Loucy (cell line): Measurements from ENCODE around the gene ACTR5.
A peak's percentile ranks its signal among the peaks of the same experiment; 100 is the strongest.

Source experiments
- H2AFZ ChIP-seq: fragments of 200-600 bp; sonication (generic); 2 replicates; pipeline ENCODE4 v1.6.0; 2016; ENCODE audit warnings: antibody characterized with exemption, mild to moderate bottlenecking, low read length, moderate library complexity
- H3F3A ChIP-seq: fragments of 200-600 bp; 2 replicates; pipeline ENCODE4 v1.6.0; 2016; ENCODE audit warnings: antibody characterized with exemption, low read depth, mild to moderate bottlenecking
- H3K27me3 ChIP-seq: fragments of 200-600 bp; sonication (generic); 2 replicates; pipeline ENCODE4 v1.6.1; 2014; ENCODE audit warnings: low read length, mild to moderate bottlenecking; ENCODE audit not compliant: insufficient read depth, poor library complexity, severe bottlenecking
- H3K36me3 ChIP-seq: fragments of 200-600 bp; sonication (generic); 2 replicates; pipeline ENCODE4 v1.6.1; 2016; ENCODE audit warnings: low read length; ENCODE audit not compliant: insufficient read depth
- H3K4me1 ChIP-seq: fragments of 200-600 bp; sonication (generic); 2 replicates; pipeline ENCODE4 v1.5.1; 2014; ENCODE audit warnings: low read length, mild to moderate bottlenecking; ENCODE audit not compliant: insufficient read depth, poor library complexity, severe bottlenecking
- H3K4me2 ChIP-seq: fragments of 200-600 bp; sonication (generic); 2 replicates; pipeline ENCODE4 v1.6.0; 2014; ENCODE audit warnings: antibody characterized with exemption, low read length, low read depth, mild to moderate bottlenecking; ENCODE audit not compliant: poor library complexity, severe bottlenecking
- H3K4me3 ChIP-seq: fragments of 200-600 bp; sonication (generic); 2 replicates; pipeline ENCODE4 v1.5.1; 2014; ENCODE audit warnings: low read length, mild to moderate bottlenecking, mixed read lengths; ENCODE audit not compliant: poor library complexity, severe bottlenecking
- H3K79me2 ChIP-seq: fragments of 200-600 bp; sonication (generic); 2 replicates; pipeline ENCODE4 v1.6.1; 2014; ENCODE audit warnings: low read length; ENCODE audit not compliant: insufficient read depth
- H3K9ac ChIP-seq: fragments of 200-600 bp; sonication (generic); 2 replicates; pipeline ENCODE4 v1.6.0; 2014; ENCODE audit warnings: mild to moderate bottlenecking, low read depth, low read length, moderate library complexity; ENCODE audit not compliant: poor library complexity, severe bottlenecking
- H3K9me2 ChIP-seq: fragments of 200-600 bp; sonication (generic); replicated peaks from 2 replicates; pipeline ENCODE4 v1.6.1; 2016; ENCODE audit warnings: low read depth, low read length, mixed read lengths
- H3K9me3 ChIP-seq: fragments of 200-600 bp; sonication (generic); 2 replicates; pipeline ENCODE4 v1.6.1; 2014; ENCODE audit warnings: mild to moderate bottlenecking, antibody characterized with exemption, low read length, low read depth; ENCODE audit not compliant: insufficient read depth
- H4K20me1 ChIP-seq: fragments of 200-600 bp; sonication (generic); 2 replicates; pipeline ENCODE4 v1.6.0; 2014; ENCODE audit warnings: antibody characterized with exemption, low read length, mild to moderate bottlenecking; ENCODE audit not compliant: insufficient read depth, poor library complexity, severe bottlenecking
- CTCF ChIP-seq: fragments of 200-600 bp; sonication (generic); conservative IDR thresholded peaks from 2 replicates; pipeline ENCODE4 v1.5.1; 2014; ENCODE audit warnings: mild to moderate bottlenecking, antibody characterized with exemption, low read length
- EZH2phosphoT487 ChIP-seq: fragments of 200-600 bp; IDR thresholded peaks from 2 replicates; pipeline ENCODE4 v1.6.1; 2018; ENCODE audit warnings: antibody characterized with exemption, mild to moderate bottlenecking, moderate library complexity, borderline replicate concordance

ACTR5 gene

DNA sequence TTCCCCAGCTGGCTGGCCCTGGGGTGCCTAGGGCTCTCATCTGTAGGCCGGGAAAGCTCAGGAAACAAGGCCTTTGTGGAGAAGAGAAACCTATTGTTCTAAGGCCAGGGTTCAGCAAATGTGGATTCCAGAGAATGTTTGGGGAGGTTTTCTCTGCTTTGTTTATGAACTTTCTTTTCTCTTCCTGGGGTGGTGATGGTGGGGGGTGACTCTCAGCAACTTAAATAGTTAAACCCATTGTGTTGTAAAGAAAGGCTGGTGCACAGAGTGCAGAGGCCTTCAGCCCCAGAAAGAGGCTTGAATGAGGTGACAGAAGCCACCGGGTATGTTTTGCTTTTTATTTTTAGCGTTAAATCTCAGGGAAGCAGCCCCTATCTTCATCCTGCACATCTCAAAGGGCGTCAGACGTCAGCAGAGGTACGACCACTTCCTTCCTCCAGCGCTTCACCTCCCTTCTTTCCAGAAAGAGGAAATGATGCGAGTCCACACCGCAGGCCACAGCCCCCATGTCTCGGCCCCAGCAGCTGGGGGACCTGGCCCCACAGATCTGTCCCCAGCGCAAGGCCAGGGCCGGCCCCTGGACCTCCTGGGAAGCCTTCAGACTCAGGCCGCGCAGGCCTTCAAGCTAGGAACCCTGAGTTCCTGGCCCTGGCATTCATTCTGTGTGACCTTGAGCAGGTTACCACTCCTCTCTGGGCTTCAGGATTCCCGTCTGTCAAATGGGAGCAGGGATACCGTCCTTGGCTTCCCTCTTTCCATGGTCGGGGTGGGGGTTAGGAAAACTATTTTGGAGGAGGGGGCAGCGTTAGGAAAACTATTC lies 56.6 kb downstream of the ACTR5 start:
- H3K4me3 ChIP-seq: peak overlapping the region; percentile 81
- H2AFZ ChIP-seq: peak overlapping the region; percentile 36; the same call in 1 of the 2 replicates

GRCh38 chr20:38805502-38805957 lies 57.3 kb downstream of the ACTR5 start, which contains the start of gene PPP1R16B:
Gene PPP1R16B (plus strand): TSS chr20:38805697. CDS start chr20:38835926, 30,229 bp downstream.
- H3K9me2 ChIP-seq: no peaks in the 10 kb centered on the region
- H3F3A ChIP-seq: peaks cover 9% of the 10 kb centered on the region
- H3K9ac ChIP-seq: peak within 1 kb of the TSS; percentile 73
- H3K9me3 ChIP-seq: no peaks in the 10 kb centered on the region
- peak within 1 kb of the TSS; percentile 84 for H3K4me2 ChIP-seq
- TF ChIP-seq CTCF (no peak), EZH2phosphoT487 (no peak)
- H3K79me2 ChIP-seq: peaks cover 38% of the 10 kb centered on the region
- peak within 1 kb of the TSS; percentile 81 for H3K4me3 ChIP-seq
- H3K36me3 ChIP-seq: no peaks in the 10 kb centered on the region
- no peaks in the 10 kb centered on the region for H3K27me3 ChIP-seq
- peaks cover 13% of the 10 kb centered on the region for H4K20me1 ChIP-seq
- peak within 1 kb of the TSS; percentile 68 for H2AFZ ChIP-seq
- H3K4me1 ChIP-seq: peaks cover 45% of the 10 kb centered on the region

More for the DNA sequence above, 56.6 kb downstream of the ACTR5 start:
- Histone ChIP-seq H3K9me3 (no peaks in the 10 kb centered on the region), H3K9me2 (no peaks in the 10 kb centered on the region), H4K20me1 (peaks cover 13% of the 10 kb centered on the region), H3K4me2 (peak overlapping the region; percentile 84), H3F3A (peaks cover 9% of the 10 kb centered on the region), H3K27me3 (no peaks in the 10 kb centered on the region), H3K9ac (peak overlapping the region; percentile 73), H3K36me3 (no peaks in the 10 kb centered on the region), H3K79me2 (peaks cover 32% of the 10 kb centered on the region), H3K4me1 (peaks cover 43% of the 10 kb centered on the region)
- TF ChIP-seq EZH2phosphoT487: no peak
- TF ChIP-seq CTCF: no peak

DNA sequence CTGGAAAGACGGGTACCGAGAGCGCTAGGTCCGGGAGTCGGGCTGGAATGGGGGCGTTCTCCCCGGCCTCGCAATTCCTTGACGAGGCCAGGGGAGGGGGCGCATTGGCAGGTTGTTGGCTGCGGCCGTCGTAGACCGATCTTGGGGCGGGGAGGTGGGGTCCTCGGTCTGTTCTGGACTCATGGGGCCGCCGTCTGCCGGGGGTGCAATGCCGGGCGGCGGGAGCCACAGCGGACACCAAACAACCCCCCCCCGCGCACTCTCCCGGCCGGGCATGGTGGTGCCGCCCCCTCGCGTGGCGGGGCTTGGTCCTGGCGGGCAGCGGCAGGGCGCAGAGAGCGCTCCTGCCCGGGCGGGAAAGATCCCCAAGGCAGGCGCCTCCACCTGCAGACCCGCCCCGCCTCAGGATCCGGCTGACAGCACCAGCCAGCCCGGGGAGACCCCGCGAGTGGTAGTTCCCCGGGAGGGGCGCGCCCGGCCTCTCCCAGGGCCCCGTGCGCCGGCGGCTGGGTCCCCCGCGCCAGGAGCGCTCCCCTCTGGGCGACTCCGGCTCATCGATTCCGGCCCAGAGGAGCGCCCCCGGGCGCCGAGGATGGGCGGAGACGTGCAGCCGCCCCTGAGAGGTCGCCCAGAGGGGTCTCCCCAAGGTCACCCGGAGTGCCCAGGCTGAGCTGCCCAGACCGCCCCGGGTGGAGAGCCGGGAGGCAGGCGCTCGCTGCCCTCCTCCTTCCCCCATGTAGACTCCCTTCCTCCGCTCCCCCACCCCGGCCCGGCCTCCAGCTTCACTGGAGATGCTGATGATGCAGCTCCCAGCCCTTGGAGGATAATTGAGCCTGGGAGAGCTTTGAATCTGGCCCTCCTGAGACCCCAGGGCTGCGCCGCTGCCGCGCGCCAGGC lies 57.9 kb downstream of the ACTR5 start:
- Histone ChIP-seq H3K4me2 (peak overlapping the region; percentile 84), H4K20me1 (peaks cover 13% of the 10 kb centered on the region), H3K36me3 (no peaks in the 10 kb centered on the region), H3F3A (peaks cover 9% of the 10 kb centered on the region), H2AFZ (peak overlapping the region; percentile 68), H3K4me1 (peaks cover 52% of the 10 kb centered on the region), H3K79me2 (peaks cover 43% of the 10 kb centered on the region), H3K9ac (peak overlapping the region; percentile 73), H3K9me2 (no peaks in the 10 kb centered on the region), H3K4me3 (peak overlapping the region; percentile 81), H3K9me3 (no peaks in the 10 kb centered on the region), H3K27me3 (no peaks in the 10 kb centered on the region)
- TF ChIP-seq CTCF: peak; percentile 45
- no peak for TF ChIP-seq EZH2phosphoT487
